Upper lobe of right lung (tissue), 1 donor: ENCODE data around the gene RARA. TPM values are rescaled to one million over a fixed set of nuclear protein-coding genes. Genes with fewer than 3 reads are reported as not detected.

Source experiments
- ATAC-seq: fragments of 200-7000 bp; cut with Tn5 transposase; one replicate; pipeline ENCODE4 v1.9.1; 2020; ENCODE audit warnings: mild to moderate bottlenecking, moderate library complexity
- DNase-seq: peaks from one replicate; pipeline ENCODE4 v3.0.0-alpha.2; 2020
- H3K27ac ChIP-seq: fragments of 200-600 bp; one replicate; pipeline ENCODE4 v1.8.0; 2022
- H3K27me3 ChIP-seq: fragments of 200-600 bp; one replicate; pipeline ENCODE4 v1.8.0; 2022; ENCODE audit warnings: mild to moderate bottlenecking
- H3K36me3 ChIP-seq: fragments of 200-600 bp; one replicate; pipeline ENCODE4 v1.8.0; 2022
- H3K4me1 ChIP-seq: fragments of 200-600 bp; one replicate; pipeline ENCODE4 v1.8.0; 2022
- H3K4me3 ChIP-seq: fragments of 200-600 bp; one replicate; pipeline ENCODE4 v1.8.0; 2022; ENCODE audit warnings: mild to moderate bottlenecking
- H3K9me3 ChIP-seq: fragments of 200-600 bp; one replicate; pipeline ENCODE4 v1.8.0; 2022
- intact Hi-C: fragments of 100-400 bp; cut with DNase I; formaldehyde crosslinking; loops from one replicate; pipeline ENCODE4 v1.11.0; 2022
- total RNA-seq: library from RNA; stranded (reverse); fragmentation: NEBNext Ultra II Directional; extraction: Animal tissue kit (Norgen Biotek cat#: 25700); gene quantifications from one replicate; pipeline ENCODE4 v1.2.1, GENCODE V29; 2021
- TF ChIP-seq, protein P1 (sequence below): fragments of 200-600 bp; IDR thresholded peaks from one replicate; pipeline ENCODE4 v1.8.0; 2022; ENCODE audit warnings: antibody characterized with exemption
- donor health status: DM: no; HTN: yes; CAD: no; lungs with severe emphysema.

RARA gene
- total RNA-seq, 1 donor from 2014 or later, result 69.7 TPM

DNA sequence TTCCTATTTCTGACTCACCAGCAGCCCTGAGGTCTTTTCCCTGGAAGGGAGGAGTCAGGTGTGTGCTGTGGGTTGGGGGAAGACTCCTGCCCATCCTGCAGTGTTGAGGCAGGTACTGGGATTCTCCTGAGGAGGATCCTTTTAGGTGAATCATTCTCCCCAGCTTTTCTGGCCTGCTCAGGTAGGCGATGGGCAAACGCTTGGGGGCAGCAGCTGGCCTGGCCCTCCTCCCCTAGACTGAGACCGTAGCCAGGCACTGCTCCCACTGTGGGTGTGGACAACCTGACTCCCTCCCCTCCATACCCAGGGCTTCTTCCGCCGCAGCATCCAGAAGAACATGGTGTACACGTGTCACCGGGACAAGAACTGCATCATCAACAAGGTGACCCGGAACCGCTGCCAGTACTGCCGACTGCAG, 40.5 kb downstream of the RARA start:
- H3K9me3 ChIP-seq, result no peaks in the 10 kb centered on the region
- TF ChIP-seq, protein P1, sequence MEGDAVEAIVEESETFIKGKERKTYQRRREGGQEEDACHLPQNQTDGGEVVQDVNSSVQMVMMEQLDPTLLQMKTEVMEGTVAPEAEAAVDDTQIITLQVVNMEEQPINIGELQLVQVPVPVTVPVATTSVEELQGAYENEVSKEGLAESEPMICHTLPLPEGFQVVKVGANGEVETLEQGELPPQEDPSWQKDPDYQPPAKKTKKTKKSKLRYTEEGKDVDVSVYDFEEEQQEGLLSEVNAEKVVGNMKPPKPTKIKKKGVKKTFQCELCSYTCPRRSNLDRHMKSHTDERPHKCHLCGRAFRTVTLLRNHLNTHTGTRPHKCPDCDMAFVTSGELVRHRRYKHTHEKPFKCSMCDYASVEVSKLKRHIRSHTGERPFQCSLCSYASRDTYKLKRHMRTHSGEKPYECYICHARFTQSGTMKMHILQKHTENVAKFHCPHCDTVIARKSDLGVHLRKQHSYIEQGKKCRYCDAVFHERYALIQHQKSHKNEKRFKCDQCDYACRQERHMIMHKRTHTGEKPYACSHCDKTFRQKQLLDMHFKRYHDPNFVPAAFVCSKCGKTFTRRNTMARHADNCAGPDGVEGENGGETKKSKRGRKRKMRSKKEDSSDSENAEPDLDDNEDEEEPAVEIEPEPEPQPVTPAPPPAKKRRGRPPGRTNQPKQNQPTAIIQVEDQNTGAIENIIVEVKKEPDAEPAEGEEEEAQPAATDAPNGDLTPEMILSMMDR, result no peak
- intact Hi-C loops, result no loop called here
- ATAC-seq, result peak; percentile 2
- peaks cover 65% of the 10 kb centered on the region for H3K4me1 ChIP-seq
- peak overlapping the region; percentile 40 for H3K27ac ChIP-seq
- H3K36me3 ChIP-seq, result peaks cover 52% of the 10 kb centered on the region
- H3K27me3 ChIP-seq, result no peaks in the 10 kb centered on the region
- DNase-seq, result no peak
- H3K4me3 ChIP-seq, result no peak overlapping the region

DNA sequence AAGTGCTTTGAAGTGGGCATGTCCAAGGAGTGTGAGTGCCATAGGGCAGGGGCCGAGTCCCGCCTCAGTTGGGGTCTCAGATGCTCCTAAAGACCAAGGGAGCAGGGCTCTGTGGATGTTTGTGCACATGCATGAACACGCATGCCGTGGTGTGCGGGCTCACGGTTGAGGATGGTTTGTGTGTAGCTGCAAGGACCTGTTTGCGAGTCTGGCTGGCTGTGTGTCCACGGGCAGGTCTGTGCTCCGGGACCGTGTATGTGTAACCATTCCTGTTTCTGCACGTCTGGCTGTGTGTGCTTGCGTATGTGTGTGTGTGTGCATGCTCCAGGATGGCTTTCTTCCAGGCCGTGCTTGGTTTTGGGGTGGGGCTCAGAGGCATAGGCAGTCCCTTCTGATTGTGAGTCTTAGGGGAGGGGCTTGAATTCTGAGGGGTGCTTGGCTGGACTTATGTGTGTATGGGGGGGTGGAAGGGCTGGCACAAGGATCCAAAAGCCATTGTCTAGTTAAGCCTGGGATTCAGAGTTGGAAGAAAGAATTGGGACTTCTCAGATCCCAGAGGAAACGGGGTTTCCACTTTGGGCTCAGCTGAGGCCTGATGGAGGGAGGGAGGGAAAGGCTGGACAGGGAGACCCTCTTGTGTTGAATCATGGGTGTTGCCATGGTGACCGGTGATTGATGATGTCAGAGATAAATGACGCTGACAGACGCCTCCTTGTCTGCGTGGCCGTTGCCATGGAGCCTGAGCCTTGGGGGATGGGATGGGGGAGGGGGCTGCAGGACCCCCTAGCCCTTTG, 41.1 kb downstream of the RARA start:
- Histone ChIP-seq H3K4me1 (peaks cover 65% of the 10 kb centered on the region), H3K27ac (peak overlapping the region; percentile 40), H3K4me3 (no peak overlapping the region), H3K9me3 (no peaks in the 10 kb centered on the region), H3K27me3 (no peaks in the 10 kb centered on the region), H3K36me3 (peaks cover 58% of the 10 kb centered on the region)
- ATAC-seq, result no peak
- TF ChIP-seq, protein P1, result no peak
- DNase-seq, result peak; percentile 74
- intact Hi-C loops, result no loop called here

DNA sequence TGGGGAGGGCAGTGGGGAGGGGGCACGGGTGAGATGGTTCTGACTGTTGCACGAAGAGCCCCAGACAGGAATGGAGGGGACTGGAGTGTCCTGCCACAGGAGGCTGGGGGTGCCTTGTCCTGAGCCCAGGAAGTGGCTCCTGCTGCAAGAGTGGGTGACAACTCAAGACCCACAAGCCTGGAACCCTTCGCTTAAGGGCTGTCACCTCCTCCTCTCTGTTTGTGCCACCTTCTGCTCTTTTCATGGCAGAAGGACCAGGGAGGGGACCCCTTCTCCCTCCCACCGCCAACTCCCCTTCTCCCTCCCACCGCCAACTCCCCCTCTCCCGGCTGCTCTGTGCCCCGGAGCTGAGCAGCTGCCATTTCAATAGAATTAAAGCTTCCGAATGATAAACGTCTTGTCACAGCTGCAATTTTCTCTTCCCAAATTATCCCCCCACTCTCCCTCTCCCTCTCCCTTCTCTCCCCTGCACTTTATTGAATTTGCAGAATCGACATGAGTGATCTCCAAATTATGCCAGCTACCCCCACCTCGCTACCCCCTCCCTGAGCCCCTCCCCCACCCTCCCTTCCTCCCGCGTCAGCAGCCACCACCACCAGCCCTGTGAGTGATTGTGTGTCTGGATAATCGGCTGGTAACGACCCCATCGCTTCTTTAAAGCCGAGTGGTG, 41.8 kb downstream of the RARA start:
- no peak overlapping the region for H3K27ac ChIP-seq
- H3K4me1 ChIP-seq, result peaks cover 65% of the 10 kb centered on the region
- no peaks in the 10 kb centered on the region for H3K27me3 ChIP-seq
- ATAC-seq, result no peak
- DNase-seq, result no peak
- no peak overlapping the region for H3K4me3 ChIP-seq
- H3K9me3 ChIP-seq, result no peaks in the 10 kb centered on the region
- intact Hi-C loops, result no loop called here
- TF ChIP-seq, protein P1, result no peak
- peaks cover 65% of the 10 kb centered on the region for H3K36me3 ChIP-seq

DNA sequence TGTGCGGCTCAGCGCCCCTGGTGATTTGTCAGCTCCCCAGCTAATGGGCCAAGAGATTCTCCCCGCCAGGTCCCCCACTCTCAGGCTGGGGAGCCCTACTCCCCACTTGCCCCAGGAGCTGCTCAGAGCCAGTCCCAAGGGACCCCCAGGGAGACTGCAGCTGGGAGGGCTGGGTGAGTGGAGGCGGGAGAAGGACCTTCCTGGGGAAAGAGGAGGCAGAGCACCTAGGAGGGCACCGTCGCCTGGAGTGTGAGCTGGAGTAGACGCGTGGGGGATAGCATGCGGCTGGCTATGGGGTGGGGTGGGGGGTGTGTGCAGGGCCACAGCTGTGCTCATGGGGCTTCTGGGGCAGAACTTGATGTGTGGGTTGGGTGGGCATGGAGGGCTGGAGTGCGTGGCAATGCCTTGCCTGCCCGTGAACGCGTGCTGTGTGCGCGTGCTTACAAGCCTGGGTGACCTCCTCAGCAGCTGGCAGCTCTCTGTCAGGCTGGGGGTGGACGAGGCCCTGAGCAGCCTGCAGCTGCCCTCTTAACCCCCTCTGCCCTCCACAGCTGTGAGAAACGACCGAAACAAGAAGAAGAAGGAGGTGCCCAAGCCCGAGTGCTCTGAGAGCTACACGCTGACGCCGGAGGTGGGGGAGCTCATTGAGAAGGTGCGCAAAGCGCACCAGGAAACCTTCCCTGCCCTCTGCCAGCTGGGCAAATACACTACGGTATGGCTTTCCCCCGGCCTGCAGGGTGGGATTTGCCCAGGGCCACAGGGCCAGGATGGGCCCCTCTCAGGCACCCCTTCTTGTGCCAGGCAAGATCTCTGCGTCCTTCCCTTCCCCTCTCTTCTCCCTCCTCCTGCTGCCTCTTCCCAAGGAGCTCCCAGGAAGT, 42.6 kb downstream of the RARA start:
- Histone ChIP-seq H3K27me3 (no peaks in the 10 kb centered on the region), H3K27ac (peak overlapping the region; percentile 24), H3K4me3 (no peak overlapping the region), H3K4me1 (peaks cover 58% of the 10 kb centered on the region), H3K9me3 (no peaks in the 10 kb centered on the region), H3K36me3 (peaks cover 73% of the 10 kb centered on the region)
- ATAC-seq (no peak), DNase-seq (no peak)
- TF ChIP-seq, protein P1, result no peak
- intact Hi-C loops, result no loop called here

DNA sequence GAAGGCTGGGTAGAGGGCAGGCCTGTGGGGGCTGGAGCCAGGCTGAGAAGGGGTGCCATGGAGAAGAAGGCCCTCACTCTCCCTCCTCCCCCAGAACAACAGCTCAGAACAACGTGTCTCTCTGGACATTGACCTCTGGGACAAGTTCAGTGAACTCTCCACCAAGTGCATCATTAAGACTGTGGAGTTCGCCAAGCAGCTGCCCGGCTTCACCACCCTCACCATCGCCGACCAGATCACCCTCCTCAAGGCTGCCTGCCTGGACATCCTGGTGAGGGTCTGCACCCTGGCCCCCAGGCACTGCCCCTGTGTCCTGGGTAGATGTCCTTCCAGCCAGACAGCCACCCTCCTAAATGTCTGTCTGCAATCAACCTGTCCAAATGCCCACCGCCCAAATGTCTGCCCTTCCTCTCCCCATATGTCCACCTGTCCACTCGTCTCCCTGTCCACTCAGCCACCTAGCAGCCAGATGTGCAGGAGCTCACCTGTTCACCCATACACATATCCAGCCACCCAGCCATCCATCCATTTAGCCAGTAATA, 43.3 kb downstream of the RARA start:
- peaks cover 77% of the 10 kb centered on the region for H3K36me3 ChIP-seq
- peak overlapping the region; percentile 24 for H3K27ac ChIP-seq
- TF ChIP-seq, protein P1, result no peak
- intact Hi-C loops, result no loop called here
- H3K27me3 ChIP-seq, result no peaks in the 10 kb centered on the region
- peaks cover 51% of the 10 kb centered on the region for H3K4me1 ChIP-seq
- no peak for DNase-seq
- no peak for ATAC-seq
- no peaks in the 10 kb centered on the region for H3K9me3 ChIP-seq
- no peak overlapping the region for H3K4me3 ChIP-seq
